ENCODE data around the gene XK.
"Not testable (repeated sequence)": the region's sequence is repeated elsewhere in the genome, so short reads cannot be mapped to it uniquely, and the experiment has no call there.

XK gene

GRCh38 chrX:37763400-37763799, 77.8 kb downstream of the XK start:
- TF ChIP-seq CTCF (IDR thresholded peaks at IDR 0.05; ENCODE audit: low read depth, low read length): no peak

GRCh38 chrX:37765507-37765906, 79.9 kb downstream of the XK start:
- DNase-seq (ENCODE audit: extremely low read depth, low read depth): no peak
- TF ChIP-seq CTCF (IDR thresholded peaks at IDR 0.05; ENCODE audit: low read depth, low read length): no peak

More at GRCh38 chrX:37763400-37763799, 77.8 kb downstream of the XK start:
- DNase-seq (ENCODE audit: extremely low read depth, low read depth): no peak

- no peak for DNase-seq (ENCODE audit: extremely low read depth, low read depth)
Observed at GRCh38 chrX:37767430-37767829, 81.8 kb downstream of the XK start.

GRCh38 chrX:37768866-37769265, 83.3 kb downstream of the XK start:
- not testable (repeated sequence) for DNase-seq (ENCODE audit: extremely low read depth, low read depth)

More at GRCh38 chrX:37767430-37767829, 81.8 kb downstream of the XK start:
- no peak for TF ChIP-seq CTCF (IDR thresholded peaks at IDR 0.05; ENCODE audit: low read depth, low read length)

- TF ChIP-seq CTCF (IDR thresholded peaks at IDR 0.05; ENCODE audit: low read depth, low read length): no peak
- DNase-seq (ENCODE audit: extremely low read depth, low read depth): no peak
Observed at GRCh38 chrX:37776283-37776986, 90.8 kb downstream of the XK start.

GRCh38 chrX:37776987-37777325, 91.4 kb downstream of the XK start:
- no peak for TF ChIP-seq CTCF (IDR thresholded peaks at IDR 0.05; ENCODE audit: low read depth, low read length)
- DNase-seq (ENCODE audit: extremely low read depth, low read depth): no peak

- TF ChIP-seq CTCF (IDR thresholded peaks at IDR 0.05; ENCODE audit: low read depth, low read length): no peak
- no peak for DNase-seq (ENCODE audit: extremely low read depth, low read depth)
Observed at GRCh38 chrX:37779857-37780256, 94.3 kb downstream of the XK start, which contains the start of gene CYBB. TSS of gene CYBB (plus strand) at chrX:37780059. CDS start at chrX:37780078, 19 bp downstream.

GRCh38 chrX:37781081-37781480, 95.5 kb downstream of the XK start:
- DNase-seq (ENCODE audit: extremely low read depth, low read depth): no peak
- no peak for TF ChIP-seq CTCF (IDR thresholded peaks at IDR 0.05; ENCODE audit: low read depth, low read length)
